Fibroblast of lung (primary cell): ENCODE results near the gene AIM2. TPM values are rescaled to one million over a fixed set of nuclear protein-coding genes. Genes with fewer than 3 reads are reported as not detected.
"Not testable (repeated sequence)": the region's sequence is repeated elsewhere in the genome, so short reads cannot be mapped to it uniquely, and the experiment has no call there.

ENCODE experiments used
- DNase-seq, 2 donors: peaks; one replicate each; pipeline versions ENCODE4 v3.0.0 to v3.0.0-alpha.2; 2010; ENCODE audit warnings: low read depth in 2 of 2
- H2AFZ ChIP-seq: 2 replicates; pipeline ENCODE4 v1.5.1; 2012; ENCODE audit warnings: low read length, control low read depth, inconsistent platforms
- H3K27ac ChIP-seq: 2 replicates; pipeline ENCODE4 v1.5.1; 2011; ENCODE audit warnings: low read length, control low read depth; ENCODE audit not compliant: insufficient read depth
- H3K27me3 ChIP-seq: 2 replicates; pipeline ENCODE4 v1.5.1; 2011; ENCODE audit warnings: mild to moderate bottlenecking, low read length; ENCODE audit not compliant: control insufficient read depth, insufficient read depth
- H3K36me3 ChIP-seq: 2 replicates; pipeline ENCODE4 v1.5.1; 2011; ENCODE audit warnings: low read length; ENCODE audit not compliant: control insufficient read depth, insufficient read depth
- H3K4me1 ChIP-seq: 2 replicates; pipeline ENCODE4 v1.5.1; 2011; ENCODE audit warnings: low read length; ENCODE audit not compliant: control insufficient read depth, insufficient read depth; ENCODE audit errors: extremely low read depth
- H3K4me2 ChIP-seq: 2 replicates; pipeline ENCODE4 v1.5.1; 2011; ENCODE audit warnings: low read length, control low read depth; ENCODE audit not compliant: insufficient read depth; ENCODE audit errors: extremely low read depth
- H3K4me3 ChIP-seq, 4 experiments: fragments of 200-600 bp in 1 of 4; sonication (generic) in 1 of 4; replicated peaks in 1 of 4; 2 replicates each; pipeline ENCODE4 v1.5.1; 2011 to 2016; ENCODE audit warnings: low read length in 4 of 4, low read depth in 3 of 4, mild to moderate bottlenecking in 3 of 4, control low read depth in 2 of 4, inconsistent platforms in 1 of 4, mixed read lengths in 1 of 4; ENCODE audit not compliant: insufficient read depth in 1 of 4; ENCODE audit errors: control extremely low read depth in 1 of 4
- H3K79me2 ChIP-seq: 2 replicates; pipeline ENCODE4 v1.5.1; 2012; ENCODE audit warnings: mild to moderate bottlenecking, low read length, inconsistent platforms; ENCODE audit not compliant: control insufficient read depth, insufficient read depth
- H3K9ac ChIP-seq: 2 replicates; pipeline ENCODE4 v1.5.1; 2011; ENCODE audit warnings: mild to moderate bottlenecking, low read length, control low read depth; ENCODE audit not compliant: insufficient read depth
- H3K9me3 ChIP-seq: 2 replicates; pipeline ENCODE4 v1.5.1; 2012; ENCODE audit warnings: low read depth, low read length; ENCODE audit not compliant: control insufficient read depth, insufficient read depth
- H4K20me1 ChIP-seq: 2 replicates; pipeline ENCODE4 v1.5.1; 2011; ENCODE audit warnings: low read length; ENCODE audit not compliant: control insufficient read depth, insufficient read depth; ENCODE audit errors: extremely low read depth
- EZH2 ChIP-seq: IDR thresholded peaks from 2 replicates; pipeline ENCODE4 v1.5.1; 2012; ENCODE audit warnings: low read length, control low read depth, mild to moderate bottlenecking; ENCODE audit errors: missing control alignments
- polyA plus RNA-seq, 2 donors: library from polyadenylated mRNA; depleted of rRNA in 1 of 2; stranded (reverse) in 1 of 2; unstranded in 1 of 2; fragments of >200 nt; gene quantifications; 2 replicates each; pipeline ENCODE4 v1.2.1, GENCODE V29; 2011 to 2012; ENCODE audit warnings: missing spikeins in 1 of 2
- total RNA-seq: library from RNA; depleted of rRNA; stranded (reverse); fragments of >200 nt; gene quantifications from 2 replicates; pipeline ENCODE4 v1.2.1, GENCODE V29; 2014
- TF ChIP-seq, protein P1 (sequence below), 2 donors: IDR thresholded peaks in 1 of 2; conservative IDR thresholded peaks in 1 of 2; 1 replicate in 1 of 2; 2 replicates in 1 of 2; pipeline ENCODE4 v1.5.1; 2011 to 2012; ENCODE audit warnings: low read length in 2 of 2, control low read depth in 1 of 2, inconsistent platforms in 1 of 2, low read depth in 1 of 2, mild to moderate bottlenecking in 1 of 2

Gene AIM2
- total and polyA plus RNA-seq, 2 donors (not counting 1 experiment from before 2014, with no cell fraction given), result not detected

DNA sequence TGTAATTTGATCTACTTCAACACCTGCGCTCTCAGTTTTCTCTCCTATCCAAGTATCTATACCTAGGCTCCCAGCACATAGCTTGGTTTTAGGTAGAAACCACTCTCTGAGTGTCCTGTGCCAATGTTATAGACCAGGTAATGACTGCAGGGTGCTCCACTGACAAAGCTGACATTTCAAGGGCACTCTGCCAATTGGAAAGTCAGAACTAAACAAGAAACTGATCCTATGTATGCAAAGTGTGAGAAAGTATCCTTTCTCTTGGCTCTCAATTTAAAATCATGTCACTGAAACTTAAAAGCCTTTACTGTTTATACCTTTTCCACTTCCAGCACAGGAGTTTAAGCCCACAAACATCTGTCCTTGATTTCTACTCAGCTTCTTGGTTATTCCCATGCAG is 45.0 kb upstream of the AIM2 start:
- Histone ChIP-seq H4K20me1 (no peaks in the 10 kb centered on the region), H3K9ac (no peak overlapping the region), H3K4me1 (no peaks in the 10 kb centered on the region), H3K4me2 (no peak overlapping the region), H3K36me3 (no peaks in the 10 kb centered on the region), H3K27ac (no peak overlapping the region), H3K79me2 (no peaks in the 10 kb centered on the region), H3K27me3 (no peaks in the 10 kb centered on the region), H3K9me3 (no peaks in the 10 kb centered on the region), H3K4me3 (no peak overlapping the region), H2AFZ (no peak overlapping the region)
- TF ChIP-seq EZH2, result no peak
- TF ChIP-seq, protein P1, sequence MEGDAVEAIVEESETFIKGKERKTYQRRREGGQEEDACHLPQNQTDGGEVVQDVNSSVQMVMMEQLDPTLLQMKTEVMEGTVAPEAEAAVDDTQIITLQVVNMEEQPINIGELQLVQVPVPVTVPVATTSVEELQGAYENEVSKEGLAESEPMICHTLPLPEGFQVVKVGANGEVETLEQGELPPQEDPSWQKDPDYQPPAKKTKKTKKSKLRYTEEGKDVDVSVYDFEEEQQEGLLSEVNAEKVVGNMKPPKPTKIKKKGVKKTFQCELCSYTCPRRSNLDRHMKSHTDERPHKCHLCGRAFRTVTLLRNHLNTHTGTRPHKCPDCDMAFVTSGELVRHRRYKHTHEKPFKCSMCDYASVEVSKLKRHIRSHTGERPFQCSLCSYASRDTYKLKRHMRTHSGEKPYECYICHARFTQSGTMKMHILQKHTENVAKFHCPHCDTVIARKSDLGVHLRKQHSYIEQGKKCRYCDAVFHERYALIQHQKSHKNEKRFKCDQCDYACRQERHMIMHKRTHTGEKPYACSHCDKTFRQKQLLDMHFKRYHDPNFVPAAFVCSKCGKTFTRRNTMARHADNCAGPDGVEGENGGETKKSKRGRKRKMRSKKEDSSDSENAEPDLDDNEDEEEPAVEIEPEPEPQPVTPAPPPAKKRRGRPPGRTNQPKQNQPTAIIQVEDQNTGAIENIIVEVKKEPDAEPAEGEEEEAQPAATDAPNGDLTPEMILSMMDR (conservative IDR thresholded peaks at IDR 0.05 in 1 of 2, IDR thresholded peaks at IDR 0.05 in 1 of 2; ENCODE audit: low read depth in 1 of 2, low read length in 2 of 2), result no peak
- no peak for DNase-seq

DNA sequence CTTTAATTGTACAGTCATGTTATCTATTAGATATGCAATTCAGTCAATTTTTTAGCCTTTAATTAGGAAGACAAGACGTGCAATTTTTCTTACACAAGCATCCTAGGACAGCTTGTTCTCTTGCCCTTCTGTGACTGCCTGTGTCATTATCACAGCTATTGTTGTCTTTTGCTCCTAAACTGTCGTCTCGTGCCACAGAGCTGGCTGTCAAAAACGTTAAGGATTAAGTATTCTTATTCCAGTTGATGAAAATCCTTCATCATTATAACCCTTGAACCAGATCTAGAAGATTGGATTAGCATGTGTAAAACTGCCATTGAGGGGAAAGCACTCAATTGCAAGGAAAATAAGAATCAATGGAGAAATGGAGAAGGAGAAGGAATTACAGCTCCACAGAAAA is 43.8 kb upstream of the AIM2 start:
- no peak overlapping the region for H3K27ac ChIP-seq
- no peak for DNase-seq
- H4K20me1 ChIP-seq, result no peaks in the 10 kb centered on the region
- H2AFZ ChIP-seq, result no peak overlapping the region
- H3K4me3 ChIP-seq, result no peak overlapping the region
- H3K36me3 ChIP-seq, result no peaks in the 10 kb centered on the region
- no peak overlapping the region for H3K9ac ChIP-seq
- H3K4me1 ChIP-seq, result no peaks in the 10 kb centered on the region
- H3K4me2 ChIP-seq, result no peak overlapping the region
- no peaks in the 10 kb centered on the region for H3K79me2 ChIP-seq
- TF ChIP-seq, protein P1 (conservative IDR thresholded peaks at IDR 0.05 in 1 of 2, IDR thresholded peaks at IDR 0.05 in 1 of 2; ENCODE audit: low read depth in 1 of 2, low read length in 2 of 2), result no peak
- no peak for TF ChIP-seq EZH2
- H3K9me3 ChIP-seq, result no peaks in the 10 kb centered on the region
- H3K27me3 ChIP-seq, result no peaks in the 10 kb centered on the region

DNA sequence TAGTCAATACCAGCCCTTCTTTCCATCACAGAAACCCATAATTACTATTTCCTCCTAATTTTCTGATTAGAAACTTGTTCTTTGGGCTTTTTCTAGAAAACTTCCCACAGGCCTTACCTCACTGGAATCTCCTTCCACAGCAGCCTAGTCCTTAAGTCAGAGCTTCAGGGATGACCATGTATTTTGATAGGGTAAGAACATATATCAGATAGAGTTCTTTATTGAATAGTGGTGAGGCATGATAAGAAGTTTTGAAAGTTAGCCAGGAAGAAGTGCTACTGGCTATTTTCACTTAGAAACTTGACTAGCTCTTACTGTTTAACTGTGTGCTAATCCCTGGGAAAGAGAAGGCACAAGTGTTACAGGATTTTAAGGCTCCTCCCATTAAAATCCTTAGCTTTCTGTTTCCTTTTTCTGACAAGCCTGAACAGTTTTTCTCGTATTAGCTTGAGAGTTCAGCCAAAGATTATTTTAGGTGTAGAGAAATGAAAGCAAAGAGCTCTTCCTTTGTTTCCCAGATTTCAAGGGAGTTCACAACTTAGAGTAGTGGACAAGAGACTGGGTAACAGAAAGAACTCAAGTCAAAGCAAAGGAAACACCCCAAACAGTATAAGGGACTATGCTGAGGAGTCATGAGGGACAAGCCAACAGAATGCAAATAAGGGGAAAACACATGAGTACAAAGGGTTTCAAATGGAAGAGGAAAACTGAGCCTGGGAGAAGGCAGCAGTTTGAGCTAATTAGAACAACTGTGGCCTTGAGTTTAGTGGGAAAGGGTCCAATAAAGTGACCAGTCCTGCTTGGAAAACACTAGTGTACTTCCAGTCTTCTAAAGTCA is 37.2 kb upstream of the AIM2 start:
- Histone ChIP-seq H4K20me1 (no peaks in the 10 kb centered on the region), H3K27ac (no peak overlapping the region), H3K9ac (no peak overlapping the region), H3K4me2 (no peak overlapping the region), H3K27me3 (no peaks in the 10 kb centered on the region), H3K79me2 (no peaks in the 10 kb centered on the region), H3K4me3 (no peak overlapping the region), H3K36me3 (no peaks in the 10 kb centered on the region), H3K9me3 (no peaks in the 10 kb centered on the region), H3K4me1 (no peaks in the 10 kb centered on the region), H2AFZ (no peak overlapping the region)
- DNase-seq, result no peak
- no peak for TF ChIP-seq EZH2
- TF ChIP-seq, protein P1 (conservative IDR thresholded peaks at IDR 0.05 in 1 of 2, IDR thresholded peaks at IDR 0.05 in 1 of 2; ENCODE audit: low read depth in 1 of 2, low read length in 2 of 2), result no peak

DNA sequence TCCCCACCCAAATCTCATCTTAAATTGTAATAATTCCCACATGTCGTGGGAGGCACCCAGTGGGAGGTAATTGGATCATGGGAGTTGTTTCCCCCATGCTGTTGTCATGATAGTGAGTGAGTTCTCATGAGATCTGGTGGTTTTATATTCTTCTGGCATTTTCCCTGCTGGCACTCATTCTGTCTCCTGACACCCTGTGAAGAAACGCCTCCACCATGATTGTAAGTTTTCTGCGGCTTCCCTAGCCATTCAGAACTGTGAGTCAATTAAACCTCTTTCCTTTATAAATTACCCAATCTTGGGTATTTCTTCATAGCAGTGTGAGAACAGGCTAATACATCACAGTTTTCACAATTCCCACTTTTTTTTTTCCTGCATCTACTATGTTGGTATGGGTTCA is 26.5 kb upstream of the AIM2 start:
- not testable (repeated sequence) for H3K9me3 ChIP-seq, H3K36me3 ChIP-seq, H3K27me3 ChIP-seq, H3K4me2 ChIP-seq, H3K9ac ChIP-seq, H3K4me3 ChIP-seq, H3K4me1 ChIP-seq, H3K79me2 ChIP-seq, H2AFZ ChIP-seq, H3K27ac ChIP-seq, H4K20me1 ChIP-seq
- peak in 1 of 2 donors; percentile 10 for DNase-seq
